ENCODE measurements around the gene ACOD1. TPM values are rescaled to one million over a fixed set of nuclear protein-coding genes. Genes with fewer than 3 reads are reported as not detected.
"Not testable (repeated sequence)": the region's sequence is repeated elsewhere in the genome, so short reads cannot be mapped to it uniquely, and the experiment has no call there.

ACOD1 gene
- polyA plus RNA-seq, 3 donors from 2014 or later, result not detected

GRCh38 chr13:76959734-76960133 is 11.4 kb downstream of the ACOD1 start:
- not testable (repeated sequence) for H3K4me3 Mint-ChIP-seq, H3K27ac Mint-ChIP-seq, DNase-seq, H3K36me3 Mint-ChIP-seq, H3K4me1 Mint-ChIP-seq
- Mint-ChIP-seq H3K27me3 (ENCODE audit: low read depth in 3 of 3) (peaks cover 9 to 11% (median 10%) of the 10 kb centered on the region in 3 donors), H3K9me3 (peaks cover 9 to 23% (median 15%) of the 10 kb centered on the region in 6 donors)

GRCh38 chr13:76965759-76966421 is 17.6 kb downstream of the ACOD1 start:
- Mint-ChIP-seq H3K9me3 (peaks cover under 1 to 5% (median 3%) of the 10 kb centered on the region in 6 donors), H3K27ac (no peak overlapping the region), H3K4me3 (no peak overlapping the region), H3K4me1 (no peaks in the 10 kb centered on the region), H3K27me3 (ENCODE audit: low read depth in 3 of 3) (peaks cover 14 to 30% (median 14%) of the 10 kb centered on the region in 3 donors), H3K36me3 (peaks cover 0 to under 1% (median 0%) of the 10 kb centered on the region in 3 donors)
- no peak for DNase-seq

- no peaks in the 10 kb centered on the region for H3K4me1 Mint-ChIP-seq
- H3K36me3 Mint-ChIP-seq, result no peaks in the 10 kb centered on the region
- DNase-seq, result no peak
- H3K4me3 Mint-ChIP-seq, result no peak overlapping the region
- peaks cover 0 to 6% (median 0%) of the 10 kb centered on the region in 6 donors for H3K9me3 Mint-ChIP-seq
- no peak overlapping the region for H3K27ac Mint-ChIP-seq
- H3K27me3 Mint-ChIP-seq (ENCODE audit: low read depth in 3 of 3), result peaks cover 14 to 33% (median 15%) of the 10 kb centered on the region in 3 donors
Measured at GRCh38 chr13:76967031-76967430, 18.7 kb downstream of the ACOD1 start.

- Mint-ChIP-seq H3K9me3 (peaks cover 0 to 3% (median 0%) of the 10 kb centered on the region in 6 donors), H3K36me3 (no peaks in the 10 kb centered on the region), H3K4me3 (no peak overlapping the region), H3K4me1 (no peaks in the 10 kb centered on the region), H3K27me3 (ENCODE audit: low read depth in 3 of 3) (peaks cover 13 to 39% (median 20%) of the 10 kb centered on the region in 3 donors), H3K27ac (no peak overlapping the region)
- no peak for DNase-seq
Measured at GRCh38 chr13:76968041-76968440, 19.7 kb downstream of the ACOD1 start.

- Mint-ChIP-seq H3K36me3 (no peaks in the 10 kb centered on the region), H3K27ac (no peak overlapping the region), H3K4me3 (no peak overlapping the region), H3K4me1 (no peaks in the 10 kb centered on the region), H3K27me3 (ENCODE audit: low read depth in 3 of 3) (peaks cover 20 to 49% (median 28%) of the 10 kb centered on the region in 3 donors), H3K9me3 (peaks cover 0 to 3% (median 0%) of the 10 kb centered on the region in 6 donors)
- no peak for DNase-seq
Measured at GRCh38 chr13:76969488-76970365, 21.4 kb downstream of the ACOD1 start.

GRCh38 chr13:76971215-76971614 is 22.9 kb downstream of the ACOD1 start:
- peaks cover 0 to 3% (median 0%) of the 10 kb centered on the region in 6 donors for H3K9me3 Mint-ChIP-seq
- H3K4me3 Mint-ChIP-seq, result no peak overlapping the region
- peaks cover 20 to 59% (median 31%) of the 10 kb centered on the region in 3 donors for H3K27me3 Mint-ChIP-seq (ENCODE audit: low read depth in 3 of 3)
- peaks cover under 1 to 1% of the 10 kb centered on the region in 2 donors for H3K4me1 Mint-ChIP-seq
- no peaks in the 10 kb centered on the region for H3K36me3 Mint-ChIP-seq
- no peak overlapping the region for H3K27ac Mint-ChIP-seq
- no peak for DNase-seq

GRCh38 chr13:76971851-76972829 is 23.8 kb downstream of the ACOD1 start:
- Mint-ChIP-seq H3K9me3 (peaks cover 0 to 6% (median 0%) of the 10 kb centered on the region in 6 donors), H3K27ac (no peak overlapping the region), H3K4me1 (peaks cover 9 to 10% of the 10 kb centered on the region in 2 donors), H3K4me3 (no peak overlapping the region), H3K27me3 (ENCODE audit: low read depth in 3 of 3) (peaks cover 25 to 63% (median 38%) of the 10 kb centered on the region in 3 donors), H3K36me3 (no peaks in the 10 kb centered on the region)
- DNase-seq, result no peak

- no peak overlapping the region for H3K27ac Mint-ChIP-seq
- H3K4me3 Mint-ChIP-seq, result no peak overlapping the region
- peaks cover 0 to 6% (median 0%) of the 10 kb centered on the region in 6 donors for H3K9me3 Mint-ChIP-seq
- peaks cover 22 to 71% (median 38%) of the 10 kb centered on the region in 3 donors for H3K27me3 Mint-ChIP-seq (ENCODE audit: low read depth in 3 of 3)
- DNase-seq, result no peak
- peaks cover 12 to 15% of the 10 kb centered on the region in 2 donors for H3K4me1 Mint-ChIP-seq
- no peaks in the 10 kb centered on the region for H3K36me3 Mint-ChIP-seq
Measured at GRCh38 chr13:76973920-76974617, 25.8 kb downstream of the ACOD1 start.

- H3K4me1 Mint-ChIP-seq, result peaks cover 12 to 15% of the 10 kb centered on the region in 2 donors
- H3K4me3 Mint-ChIP-seq, result no peak overlapping the region
- H3K9me3 Mint-ChIP-seq, result peaks cover 0 to 6% (median 0%) of the 10 kb centered on the region in 6 donors
- no peaks in the 10 kb centered on the region for H3K36me3 Mint-ChIP-seq
- H3K27ac Mint-ChIP-seq, result no peak overlapping the region
- DNase-seq, result no peak
- peaks cover 23 to 67% (median 38%) of the 10 kb centered on the region in 3 donors for H3K27me3 Mint-ChIP-seq (ENCODE audit: low read depth in 3 of 3)
Measured at GRCh38 chr13:76974618-76974975, 26.3 kb downstream of the ACOD1 start.

- H3K9me3 Mint-ChIP-seq, result peaks cover 0 to 4% (median 0%) of the 10 kb centered on the region in 6 donors
- no peak for DNase-seq
- H3K36me3 Mint-ChIP-seq, result no peaks in the 10 kb centered on the region
- peaks cover 12 to 15% of the 10 kb centered on the region in 2 donors for H3K4me1 Mint-ChIP-seq
- no peak overlapping the region for H3K4me3 Mint-ChIP-seq
- H3K27me3 Mint-ChIP-seq (ENCODE audit: low read depth in 3 of 3), result peaks cover 21 to 59% (median 32%) of the 10 kb centered on the region in 3 donors
- no peak overlapping the region for H3K27ac Mint-ChIP-seq
Measured at GRCh38 chr13:76975863-76976262, 27.6 kb downstream of the ACOD1 start.

GRCh38 chr13:76976490-76976889 is 28.2 kb downstream of the ACOD1 start:
- Mint-ChIP-seq H3K36me3 (no peaks in the 10 kb centered on the region), H3K4me3 (peak overlapping the region in 4 of 5 donors; percentile 9 to 74 (median 30)), H3K27me3 (ENCODE audit: low read depth in 3 of 3) (peaks cover 20 to 60% (median 31%) of the 10 kb centered on the region in 3 donors), H3K4me1 (peaks cover 12 to 15% of the 10 kb centered on the region in 2 donors), H3K27ac (no peak overlapping the region), H3K9me3 (peaks cover 0 to 4% (median 0%) of the 10 kb centered on the region in 6 donors)
- peak in 2 of 3 donors; percentile 22 to 36 for DNase-seq

- H3K27ac Mint-ChIP-seq, result no peak overlapping the region
- no peaks in the 10 kb centered on the region for H3K36me3 Mint-ChIP-seq
- peaks cover 18 to 61% (median 32%) of the 10 kb centered on the region in 3 donors for H3K27me3 Mint-ChIP-seq (ENCODE audit: low read depth in 3 of 3)
- H3K9me3 Mint-ChIP-seq, result peaks cover 0 to 4% (median 0%) of the 10 kb centered on the region in 6 donors
- no peak for DNase-seq
- H3K4me3 Mint-ChIP-seq, result peak overlapping the region in 1 of 5 donors; percentile 74
- peaks cover 12 to 15% of the 10 kb centered on the region in 2 donors for H3K4me1 Mint-ChIP-seq
Measured at GRCh38 chr13:76976929-76977328, 28.6 kb downstream of the ACOD1 start.
